ENCODE results near the gene NELL2.
"Not testable (repeated sequence)": the region's sequence is repeated elsewhere in the genome, so short reads cannot be mapped to it uniquely, and the experiment has no call there.

The NELL2 gene

DNA sequence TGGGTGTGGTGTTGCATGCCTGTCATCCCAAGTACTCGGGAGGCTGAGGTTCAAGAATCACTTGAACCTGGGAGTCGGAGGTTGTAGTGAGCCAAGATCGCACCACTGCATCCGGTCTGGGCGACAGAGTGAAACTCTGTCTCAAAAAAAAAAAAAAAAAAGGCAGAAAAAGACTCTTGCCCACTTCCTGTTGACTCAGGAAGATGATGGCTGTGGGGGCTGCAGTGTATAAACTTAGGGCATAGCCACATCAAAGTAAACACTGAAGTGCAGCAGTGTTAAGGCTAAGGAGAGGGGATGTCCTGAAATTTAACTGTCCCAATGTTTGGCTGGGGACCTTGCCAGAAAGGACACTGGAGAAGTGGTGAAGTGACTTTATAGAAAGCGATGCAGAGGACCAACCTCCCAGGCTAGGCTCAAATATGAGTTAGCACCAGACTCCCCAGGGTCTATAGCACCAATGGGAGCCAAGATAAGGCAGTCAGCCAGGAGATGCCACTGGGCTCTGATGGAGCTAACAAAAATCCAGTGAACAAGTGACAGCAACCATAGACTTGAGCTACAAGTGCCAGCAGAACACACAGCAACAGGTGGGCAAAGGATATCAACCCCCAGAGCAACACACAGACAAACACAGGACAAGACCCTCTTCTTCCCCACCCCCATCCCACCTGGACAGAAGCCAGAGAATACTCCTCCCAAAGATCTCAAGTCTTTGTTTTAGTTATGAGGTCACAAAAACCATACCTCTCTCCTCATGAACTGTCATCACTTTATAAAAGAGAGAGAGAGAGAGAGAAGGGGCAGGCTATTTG lies 28.0 kb downstream of the NELL2 start:
- peak in 2 of 3 experiments; percentile 21 to 45 for DNase-seq (ENCODE audit: low read depth in 3 of 3)

DNA sequence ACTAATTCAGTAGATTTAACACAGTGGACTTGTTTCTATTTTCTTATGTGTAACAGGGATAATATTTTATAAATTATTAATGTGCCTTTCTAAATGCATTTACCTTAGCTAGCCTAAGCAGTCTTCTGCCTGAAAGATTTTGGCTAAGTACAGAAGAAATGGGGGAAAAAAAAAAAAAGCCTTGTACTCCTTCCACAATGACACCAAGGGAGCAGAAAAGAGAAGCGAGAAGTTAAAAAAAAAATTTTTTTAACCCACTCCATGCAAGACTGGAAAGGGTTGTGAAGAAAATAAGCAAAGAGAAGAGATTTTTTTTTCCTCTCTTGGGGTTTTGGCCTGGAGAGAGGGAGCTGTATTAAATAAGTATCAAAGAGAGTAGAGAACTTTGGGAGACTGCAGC lies 28.7 kb downstream of the NELL2 start:
- DNase-seq (ENCODE audit: low read depth in 3 of 3): no peak

DNA sequence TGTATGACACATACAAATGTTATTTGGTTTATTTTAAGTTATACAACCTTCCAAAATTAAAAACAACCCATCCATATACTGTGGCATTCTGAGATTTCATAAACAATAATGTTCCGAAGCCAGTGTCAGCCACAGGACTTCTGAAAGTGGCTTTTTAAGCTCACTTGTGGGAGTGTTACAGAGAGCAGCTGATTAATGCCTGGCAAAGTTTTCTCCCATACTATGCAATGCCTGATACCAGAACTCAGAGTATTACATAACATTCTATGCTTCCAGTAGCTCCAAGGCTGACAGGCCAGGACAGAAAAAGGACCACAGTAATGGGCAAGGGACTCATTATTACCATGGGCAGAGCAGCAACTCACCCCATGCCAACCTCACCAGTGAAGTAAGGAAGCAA lies 29.3 kb downstream of the NELL2 start:
- no peak for DNase-seq (ENCODE audit: low read depth in 3 of 3)

GRCh38 chr12:44842669-44843068 lies 33.4 kb downstream of the NELL2 start:
- DNase-seq (ENCODE audit: low read depth in 3 of 3): no peak

DNA sequence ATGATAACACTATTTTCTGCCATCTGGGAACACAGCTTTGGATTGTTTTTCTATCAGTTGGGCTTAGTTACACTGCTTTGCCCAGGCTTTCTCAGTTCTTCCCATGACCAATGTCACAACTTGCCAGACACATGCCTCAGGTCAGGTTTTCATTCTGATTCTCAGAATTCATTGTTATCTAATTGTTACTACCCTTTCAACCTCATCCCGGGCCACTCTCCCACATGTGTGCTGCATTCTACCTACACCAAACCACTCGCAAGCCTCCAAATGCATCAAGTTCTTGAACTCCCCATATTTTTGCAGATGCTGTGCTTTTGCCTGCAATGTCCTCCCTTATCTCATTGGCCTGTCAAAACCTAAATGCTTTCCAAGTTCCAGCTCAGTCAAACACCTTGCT lies 36.3 kb downstream of the NELL2 start:
- DNase-seq (ENCODE audit: low read depth in 3 of 3): no peak

GRCh38 chr12:44837114-44837755 lies 38.9 kb downstream of the NELL2 start:
- no peak for DNase-seq (ENCODE audit: low read depth in 3 of 3)

DNA sequence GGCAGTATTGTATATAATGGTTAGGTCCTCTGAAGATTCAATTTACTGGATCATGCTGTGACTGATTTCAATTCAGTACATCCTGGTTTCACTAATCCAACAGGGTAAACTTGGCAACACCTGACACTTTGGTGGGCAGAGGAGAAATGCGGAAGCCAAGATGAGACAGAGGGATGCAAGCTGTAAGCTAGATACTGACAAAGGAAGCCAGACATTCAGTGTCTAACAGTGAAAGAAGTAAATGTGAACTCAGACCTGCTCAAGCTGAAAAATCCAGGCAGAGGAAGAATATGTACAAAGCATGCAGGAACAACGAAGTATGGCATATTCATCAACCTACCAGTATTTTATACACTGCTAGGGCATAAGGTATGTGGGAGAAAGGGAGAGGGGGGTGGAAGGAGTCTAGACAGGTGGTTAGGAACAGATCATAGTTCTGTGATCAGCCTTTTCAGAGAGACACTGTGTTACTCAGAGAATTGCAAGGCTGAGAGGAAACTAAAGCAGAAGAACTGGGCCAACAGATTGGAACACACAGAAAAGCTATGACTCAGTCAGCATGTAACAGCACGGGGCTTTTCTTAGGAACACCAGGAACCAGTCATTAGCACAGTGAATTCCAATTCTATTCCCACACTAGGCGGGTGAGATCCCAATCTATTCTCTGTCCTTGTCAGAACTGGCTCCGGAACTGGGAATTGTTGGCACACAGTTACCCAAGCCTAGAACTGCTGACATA lies 40.3 kb downstream of the NELL2 start:
- DNase-seq (ENCODE audit: low read depth in 3 of 3): no peak

- not testable (repeated sequence) for DNase-seq (ENCODE audit: low read depth in 3 of 3)
Measured at GRCh38 chr12:44834996-44835395, 41.1 kb downstream of the NELL2 start.

- DNase-seq (ENCODE audit: low read depth in 3 of 3): no peak
Measured at GRCh38 chr12:44833561-44833960, 42.6 kb downstream of the NELL2 start.

DNA sequence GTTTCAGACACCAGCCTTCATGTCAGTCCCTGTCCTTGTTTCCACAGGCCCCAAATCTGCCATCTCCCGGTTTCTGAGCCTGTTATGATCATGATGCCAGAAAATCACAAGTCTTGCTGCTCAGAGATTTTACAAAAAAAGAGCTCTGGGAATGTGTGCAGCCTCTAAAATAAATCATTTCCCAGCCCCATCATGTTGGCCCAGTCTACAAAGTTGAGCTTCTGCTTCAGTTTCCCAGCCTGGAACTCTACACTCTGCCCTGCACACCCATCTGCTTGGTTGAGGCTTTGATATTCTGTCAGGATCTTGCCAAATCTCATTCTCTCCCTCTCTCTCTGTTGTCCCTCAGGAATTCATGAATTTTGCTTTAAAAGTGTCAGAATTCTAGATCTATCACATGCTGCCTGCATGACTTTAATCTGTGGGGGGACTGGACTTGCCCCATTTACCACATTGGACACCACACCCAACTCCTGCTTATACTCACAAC lies 45.5 kb downstream of the NELL2 start:
- DNase-seq (ENCODE audit: low read depth in 3 of 3): no peak

GRCh38 chr12:44829045-44829444 lies 47.1 kb downstream of the NELL2 start:
- no peak for DNase-seq (ENCODE audit: low read depth in 3 of 3)

GRCh38 chr12:44827832-44828438 lies 48.2 kb downstream of the NELL2 start:
- no peak for DNase-seq (ENCODE audit: low read depth in 3 of 3)

- not testable (repeated sequence) for DNase-seq (ENCODE audit: low read depth in 3 of 3)
Measured at GRCh38 chr12:44821702-44822101, 54.4 kb downstream of the NELL2 start.

- no peak for DNase-seq (ENCODE audit: low read depth in 3 of 3)
Measured at GRCh38 chr12:44819884-44820283, 56.2 kb downstream of the NELL2 start.

GRCh38 chr12:44817687-44818086 lies 58.4 kb downstream of the NELL2 start:
- no peak for DNase-seq (ENCODE audit: low read depth in 3 of 3)

DNA sequence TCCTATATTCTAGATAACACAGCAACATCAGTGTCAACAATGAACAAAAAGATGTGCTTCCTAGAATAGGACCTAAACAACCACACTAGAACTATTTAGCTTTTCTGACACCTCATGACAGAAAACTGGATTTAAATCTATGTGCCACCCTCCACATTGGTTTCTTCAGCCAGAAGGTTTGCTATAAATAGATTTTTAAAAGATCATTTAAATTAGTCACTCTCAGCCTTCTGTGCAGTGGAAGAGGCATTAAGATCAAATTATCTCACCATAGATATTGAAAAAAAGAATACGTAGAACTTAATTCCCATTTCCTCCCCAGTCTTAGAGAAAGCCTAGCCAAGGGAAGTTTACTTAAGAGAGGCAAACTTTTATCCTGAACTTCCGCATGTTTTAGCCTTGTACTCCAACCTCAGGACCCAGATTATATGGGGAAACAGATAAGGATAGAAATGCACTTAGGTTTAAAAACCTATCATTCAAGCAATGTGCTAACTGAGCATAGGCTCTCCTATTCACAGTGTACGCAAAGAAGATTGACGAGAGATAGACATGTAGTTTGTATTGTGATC lies 59.6 kb downstream of the NELL2 start:
- DNase-seq (ENCODE audit: low read depth in 3 of 3): no peak

DNA sequence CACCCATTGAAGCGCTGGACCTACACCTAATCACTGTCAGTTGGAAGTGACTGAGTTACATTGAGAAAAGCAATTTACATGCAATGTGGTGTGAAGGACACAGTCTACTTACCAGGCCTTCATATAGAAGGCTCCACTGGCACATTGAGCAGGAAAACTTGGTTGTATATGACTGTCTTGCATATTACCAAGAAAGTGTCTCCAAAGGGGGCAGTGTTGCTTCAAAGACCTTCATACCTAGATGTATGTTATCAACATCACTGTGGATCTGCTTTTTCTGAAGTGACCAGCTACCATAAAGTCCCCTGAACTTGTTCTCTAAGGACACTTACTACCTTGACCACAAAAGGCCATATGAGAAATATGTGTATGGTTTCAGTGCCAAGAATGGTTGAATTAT lies 64.1 kb downstream of the NELL2 start:
- peak in 1 of 3 experiments; percentile 28 for DNase-seq (ENCODE audit: low read depth in 3 of 3)

DNA sequence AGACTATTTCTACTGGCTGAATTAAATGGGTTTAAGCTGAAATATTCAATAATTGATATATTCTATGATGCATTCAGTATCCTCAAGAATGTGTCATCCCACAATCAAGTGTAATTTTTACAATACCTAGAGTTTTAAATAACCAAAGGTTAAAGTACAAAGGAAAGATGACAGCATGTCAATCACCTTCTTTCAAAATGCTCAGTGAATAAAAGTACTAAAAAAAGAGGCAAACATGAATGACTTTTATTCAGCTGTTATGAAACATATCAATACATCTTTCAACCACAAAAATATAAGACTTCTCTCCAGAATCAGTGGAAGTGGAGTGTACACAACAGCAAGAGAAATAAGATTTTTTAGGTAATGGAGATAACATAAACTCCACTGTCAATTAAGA lies 72.0 kb downstream of the NELL2 start:
- DNase-seq (ENCODE audit: low read depth in 3 of 3): no peak

DNA sequence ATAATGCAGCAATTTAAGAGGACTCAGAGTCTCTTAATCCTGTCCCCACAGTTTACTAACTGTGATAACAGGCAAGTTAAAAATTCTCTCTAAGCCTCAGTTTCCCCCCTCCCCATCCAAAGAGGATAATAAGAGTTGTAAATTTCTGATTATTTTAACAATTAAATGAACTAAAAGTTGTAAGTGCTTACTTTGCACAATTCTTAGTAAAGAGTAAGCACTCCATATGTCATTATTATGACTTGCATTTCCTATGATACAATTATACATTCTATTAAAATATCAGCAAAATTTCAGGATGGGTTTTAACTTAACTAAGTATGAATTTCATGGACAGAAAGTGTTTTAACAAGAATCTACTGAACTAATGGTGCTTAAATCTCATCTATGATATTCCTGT lies 80.1 kb downstream of the NELL2 start:
- DNase-seq (ENCODE audit: low read depth in 3 of 3): no peak

DNA sequence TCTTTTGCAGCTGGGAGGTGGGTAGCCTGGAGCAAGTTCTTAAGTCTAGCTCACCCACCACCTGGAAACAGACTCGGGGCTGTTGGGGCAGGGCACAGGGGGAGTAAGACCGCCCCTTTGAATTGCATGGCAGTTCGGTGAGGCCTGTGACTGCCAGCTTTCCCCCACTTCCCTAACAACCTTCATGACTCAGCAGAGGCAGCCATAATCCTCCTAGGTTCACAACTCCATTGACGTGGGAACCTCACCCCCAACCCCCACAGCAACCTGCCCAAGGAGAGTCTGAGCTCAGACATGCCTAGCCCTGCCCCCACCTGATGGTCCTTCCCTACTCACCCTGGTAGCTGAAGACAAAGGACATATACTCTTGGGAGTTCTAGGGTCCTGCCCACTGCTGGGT lies 87.4 kb downstream of the NELL2 start:
- DNase-seq (ENCODE audit: low read depth in 3 of 3): no peak

- no peak for DNase-seq (ENCODE audit: low read depth in 3 of 3)
Measured at GRCh38 chr12:44780221-44780790, 95.8 kb downstream of the NELL2 start.

All from stimulated activated CD4-positive, alpha-beta T cell treated with anti-CD3 and anti-CD28 coated beads, TNF-alpha, amount 100 ng/mL, for 4 hours (primary cell).